Astrocyte of the hippocampus (primary cell): ENCODE results near the gene KIF26B.

Experiments
- DNase-seq: peaks from one replicate; pipeline ENCODE4 v3.0.0; 2011; ENCODE audit warnings: low read depth, low spot score

KIF26B gene

GRCh38 chr1:245132771-245133170 lies 22.0 kb upstream of the KIF26B start:
- no peak for DNase-seq

- no peak for DNase-seq
These were observed 20.6 kb upstream of the KIF26B start for GRCh38 chr1:245133995-245134715.

- no peak for DNase-seq
These were observed 12.5 kb upstream of the KIF26B start for GRCh38 chr1:245142171-245142798.

GRCh38 chr1:245142976-245143375 lies 11.8 kb upstream of the KIF26B start:
- no peak for DNase-seq

GRCh38 chr1:245143849-245144248 lies 10.9 kb upstream of the KIF26B start:
- no peak for DNase-seq

GRCh38 chr1:245148069-245148468 lies 6.7 kb upstream of the KIF26B start:
- DNase-seq: no peak

GRCh38 chr1:245148861-245149260 lies 5.9 kb upstream of the KIF26B start:
- no peak for DNase-seq

- DNase-seq: peak; percentile 84
These were observed 1.7 kb upstream of the KIF26B start for GRCh38 chr1:245153081-245153551.

GRCh38 chr1:245153552-245154428 lies 995 bp upstream of the KIF26B start:
- peak; percentile 53 for DNase-seq

- DNase-seq: peak; percentile 67
These were observed 671 bp downstream of the KIF26B start for GRCh38 chr1:245155272-245156040.

GRCh38 chr1:245156041-245156735 lies 1.4 kb downstream of the KIF26B start:
- peak; percentile 95 for DNase-seq

GRCh38 chr1:245156736-245157505 lies 2.1 kb downstream of the KIF26B start:
- peak; percentile 78 for DNase-seq

- no peak for DNase-seq
These were observed 4.1 kb downstream of the KIF26B start for GRCh38 chr1:245158913-245159312.

- DNase-seq: no peak
These were observed 5.5 kb downstream of the KIF26B start for GRCh38 chr1:245160288-245160687.

GRCh38 chr1:245160741-245161400 lies 6.1 kb downstream of the KIF26B start:
- DNase-seq: no peak

- DNase-seq: no peak
These were observed 7.1 kb downstream of the KIF26B start for GRCh38 chr1:245161866-245162265.

- DNase-seq: peak; percentile 16
These were observed 11.7 kb downstream of the KIF26B start for GRCh38 chr1:245166471-245166885.

- no peak for DNase-seq
These were observed 13.3 kb downstream of the KIF26B start for GRCh38 chr1:245168086-245168485.

GRCh38 chr1:245168906-245169305 lies 14.1 kb downstream of the KIF26B start:
- DNase-seq: no peak

- no peak for DNase-seq
These were observed 14.6 kb downstream of the KIF26B start for GRCh38 chr1:245169376-245169775.
